Stimulated activated CD4-positive, alpha-beta T cell treated with anti-CD3 and anti-CD28 coated beads, Interleukin-15, amount 100 ng/mL, for 48 hours (primary cell): ENCODE measurements around the gene MSI2.
A peak's percentile ranks its signal among the peaks of the same experiment; 100 is the strongest.

ENCODE experiments used
- DNase-seq, 2 donors: peaks; one replicate each; pipeline ENCODE4 v3.0.0-alpha.2; 2020; ENCODE audit warnings: low read depth in 2 of 2

MSI2 gene

DNA sequence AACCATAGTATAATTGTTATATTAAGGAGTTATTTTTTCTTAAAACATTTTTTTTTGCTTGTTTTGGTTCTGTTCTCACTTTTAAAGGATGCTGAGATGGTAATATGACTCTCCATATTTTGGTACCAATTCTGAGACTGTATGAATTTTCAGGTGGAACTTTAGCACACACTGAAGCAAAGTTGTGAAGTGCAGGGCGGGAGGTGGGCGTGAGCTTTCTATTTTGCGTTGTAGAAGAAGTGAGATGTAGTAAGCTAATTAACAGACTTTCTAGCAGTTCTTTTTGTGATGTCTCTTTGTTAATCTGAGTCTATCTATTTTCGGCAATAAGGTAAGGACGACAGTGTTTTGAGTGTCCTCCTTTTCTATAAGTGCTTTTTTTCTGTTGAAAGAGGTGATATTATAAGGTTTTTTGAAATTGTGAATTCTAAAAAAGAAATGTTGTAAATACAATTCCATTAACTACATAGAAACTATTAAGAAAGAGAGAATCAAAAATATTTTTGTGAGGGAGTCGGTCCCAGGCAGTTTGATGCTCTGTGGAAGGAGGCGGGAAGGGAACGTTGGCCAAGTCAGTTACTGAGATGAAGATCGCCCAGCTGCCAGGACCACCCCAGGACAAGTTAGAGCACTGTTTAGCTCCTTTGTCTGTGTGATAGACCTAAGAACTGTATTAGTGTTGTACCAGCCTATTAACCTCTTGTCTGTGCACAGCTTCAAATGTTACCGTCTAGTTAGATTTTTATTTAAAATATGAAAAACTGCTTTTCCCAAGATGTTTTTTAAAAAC, 423.8 kb downstream of the MSI2 start:
- DNase-seq, result no peak

DNA sequence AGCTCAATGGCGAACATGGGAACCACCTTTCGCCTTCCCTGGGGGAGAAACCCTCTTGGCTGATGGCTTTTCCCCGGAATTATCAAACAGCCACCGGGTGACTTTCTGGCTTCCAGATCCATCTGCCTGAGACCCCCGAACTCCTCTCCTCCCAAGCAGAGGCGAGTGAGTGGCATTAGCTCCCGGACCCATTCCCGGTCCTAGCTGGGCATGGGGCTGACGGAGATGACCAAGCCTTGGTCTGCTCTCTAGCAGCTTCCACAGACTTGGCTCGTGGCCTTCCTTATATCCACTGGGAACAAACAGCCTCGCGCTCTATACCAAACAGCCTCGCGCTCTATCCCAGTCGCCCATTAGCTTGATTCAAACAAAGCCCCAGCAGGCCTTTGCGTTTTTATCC, 426.4 kb downstream of the MSI2 start:
- DNase-seq, result no peak

DNA sequence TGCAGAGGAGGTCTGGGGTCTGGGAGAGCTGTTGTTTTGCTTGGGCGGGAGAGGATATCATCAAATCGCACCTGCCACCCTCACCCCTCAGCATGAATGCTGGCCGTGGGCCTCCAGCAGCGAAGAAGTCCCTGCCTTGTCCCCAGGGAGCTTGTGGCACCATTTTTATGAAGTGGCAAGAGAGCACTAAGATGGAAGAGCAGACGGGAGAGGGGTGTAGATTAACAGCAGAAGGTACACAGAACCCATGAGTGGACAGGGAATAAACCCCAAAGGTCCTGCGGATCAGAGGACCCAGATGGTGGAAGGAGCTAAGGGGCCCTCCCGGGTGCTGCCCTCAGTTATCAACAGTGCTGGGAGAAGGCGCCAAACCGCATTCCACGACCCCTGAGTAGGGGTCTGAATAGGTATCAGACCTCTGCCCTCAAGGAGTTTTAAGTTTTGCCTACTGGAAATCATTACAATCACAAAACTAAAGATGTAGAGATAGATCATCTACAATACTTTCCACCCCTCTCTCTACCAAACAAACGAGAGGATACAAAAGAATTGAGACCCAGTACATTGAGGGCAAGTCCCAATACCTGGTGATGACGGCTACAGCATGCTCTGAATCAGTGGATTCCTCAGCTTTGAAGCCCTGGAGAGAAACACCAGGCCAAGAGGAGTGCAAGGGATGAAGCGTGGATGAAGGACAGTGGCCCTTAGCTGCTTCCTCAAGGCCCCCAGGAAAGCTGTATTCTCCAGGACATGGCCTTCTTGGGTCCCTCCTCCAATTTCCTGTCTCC, 428.6 kb downstream of the MSI2 start:
- DNase-seq, result no peak

DNA sequence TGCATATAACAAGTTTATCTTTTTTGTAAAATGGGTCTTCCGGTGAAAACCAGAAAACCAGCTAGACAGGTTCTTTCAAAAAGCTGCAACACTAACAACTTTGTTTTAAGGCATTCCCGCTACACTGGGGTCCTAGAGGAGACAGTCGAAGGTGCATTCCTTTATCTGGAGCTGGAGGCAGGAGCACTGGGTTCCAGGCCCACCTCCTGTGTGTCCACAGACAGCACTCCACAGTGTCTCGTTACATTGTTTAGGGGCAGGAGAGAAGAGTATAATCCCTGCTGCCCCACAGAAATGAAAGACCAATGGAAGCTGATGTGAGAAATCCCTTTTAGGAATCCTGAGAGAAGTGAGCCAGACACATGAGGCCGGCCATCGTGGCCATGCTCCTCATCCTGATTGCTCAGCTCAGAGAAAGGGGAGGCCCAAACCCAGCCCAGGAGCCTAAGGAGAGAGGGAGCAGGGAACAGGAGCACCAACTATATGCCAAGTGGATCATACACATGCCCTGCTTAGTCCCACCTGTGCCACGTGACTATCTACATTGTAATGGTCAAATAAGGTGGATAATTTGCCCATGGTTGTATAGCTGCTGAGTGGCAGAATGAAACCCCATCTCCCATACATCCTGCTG, 429.3 kb downstream of the MSI2 start:
- no peak for DNase-seq

DNA sequence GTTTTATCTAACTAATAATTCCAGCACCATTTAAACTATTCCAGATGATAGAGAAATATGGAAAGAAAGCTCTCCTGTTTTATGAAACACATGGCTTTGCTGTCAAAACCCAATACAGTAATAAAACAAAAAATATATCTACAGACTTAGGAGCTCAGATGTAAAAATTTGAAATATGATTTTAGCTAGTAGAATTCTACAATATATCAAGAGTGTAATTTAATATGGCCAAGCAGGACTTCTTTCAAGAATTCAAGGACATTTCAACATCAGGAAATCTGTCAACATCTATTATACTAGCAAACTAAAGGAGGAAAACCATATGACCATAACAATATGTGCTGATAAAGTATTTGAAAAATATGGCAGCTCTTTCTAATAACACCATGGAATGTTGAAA, 431.3 kb downstream of the MSI2 start:
- DNase-seq, result no peak

DNA sequence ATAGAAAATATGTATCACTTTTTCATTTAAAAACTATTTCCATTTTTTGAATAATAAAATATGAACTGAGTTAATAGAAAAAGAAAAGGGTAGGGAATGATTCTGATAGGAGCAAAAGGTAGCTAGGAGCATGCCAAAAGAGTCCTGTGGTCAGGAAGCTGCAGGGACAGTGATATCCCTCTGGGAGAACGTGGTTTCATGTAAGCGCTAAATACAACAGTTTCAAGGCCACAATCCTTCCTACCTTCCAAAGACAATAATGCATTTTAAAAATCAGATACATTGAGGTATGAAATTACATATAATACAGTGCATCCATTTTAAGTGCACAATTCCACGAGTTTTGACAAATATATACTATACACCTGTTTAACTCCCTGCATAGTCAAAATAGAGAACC, 432.9 kb downstream of the MSI2 start:
- DNase-seq, result no peak

DNA sequence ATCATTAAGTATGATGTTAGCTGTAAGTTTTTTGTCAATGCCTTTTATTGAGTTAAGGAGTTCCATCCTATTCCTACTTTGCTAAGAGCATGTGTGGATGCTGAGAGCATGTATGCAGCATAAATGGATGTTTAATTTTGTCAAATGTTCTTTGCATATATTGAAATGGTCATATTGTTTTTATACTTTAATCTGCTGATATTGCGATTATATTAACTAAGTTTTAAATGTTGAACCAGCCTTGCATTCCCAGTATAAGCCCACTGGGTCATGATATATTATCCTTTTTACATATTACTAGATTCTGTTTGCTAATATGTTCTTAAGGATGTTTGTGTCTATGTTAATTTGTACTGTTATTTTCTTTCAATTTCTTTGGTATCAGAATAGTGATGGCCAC, 435.6 kb downstream of the MSI2 start:
- DNase-seq, result no peak

DNA sequence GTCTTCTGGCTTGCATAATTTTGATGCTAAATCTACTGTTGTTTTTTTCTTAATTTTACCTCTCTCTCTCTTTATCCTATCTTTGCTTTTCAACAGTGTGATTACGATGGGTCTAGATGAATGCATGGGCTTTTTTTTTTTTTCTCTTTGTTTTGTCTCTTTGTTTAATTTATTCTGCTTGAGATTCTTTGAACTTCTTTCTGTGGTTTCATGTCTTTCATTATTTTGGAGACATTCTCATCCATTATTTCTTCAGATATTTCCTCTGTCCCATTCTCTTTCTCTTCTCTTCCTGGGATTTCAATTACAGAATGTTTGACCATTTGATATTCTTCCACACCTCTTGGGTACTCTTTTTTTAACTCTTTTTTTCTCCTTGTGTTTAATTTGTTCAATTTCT, 436.4 kb downstream of the MSI2 start:
- DNase-seq, result no peak

DNA sequence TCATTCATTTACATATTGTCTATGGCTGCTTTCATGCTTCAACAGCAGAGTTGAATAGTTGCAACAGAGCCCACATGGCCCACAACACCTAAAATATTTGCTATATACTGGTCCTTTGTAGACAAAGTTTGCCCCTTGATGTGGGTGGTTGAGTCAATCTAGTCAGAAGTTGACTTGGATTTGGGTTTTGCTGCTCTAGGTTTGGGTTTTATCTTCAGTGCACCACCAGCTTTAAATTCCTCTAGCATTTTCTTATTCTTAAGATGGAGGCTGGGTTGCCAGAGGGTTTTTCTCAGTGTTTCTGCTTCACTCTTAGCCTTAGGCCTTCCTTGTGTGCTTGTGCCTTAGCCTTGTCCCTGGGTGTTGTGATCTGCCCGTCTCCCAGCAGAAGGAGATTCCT, 437.7 kb downstream of the MSI2 start:
- DNase-seq, result no peak

DNA sequence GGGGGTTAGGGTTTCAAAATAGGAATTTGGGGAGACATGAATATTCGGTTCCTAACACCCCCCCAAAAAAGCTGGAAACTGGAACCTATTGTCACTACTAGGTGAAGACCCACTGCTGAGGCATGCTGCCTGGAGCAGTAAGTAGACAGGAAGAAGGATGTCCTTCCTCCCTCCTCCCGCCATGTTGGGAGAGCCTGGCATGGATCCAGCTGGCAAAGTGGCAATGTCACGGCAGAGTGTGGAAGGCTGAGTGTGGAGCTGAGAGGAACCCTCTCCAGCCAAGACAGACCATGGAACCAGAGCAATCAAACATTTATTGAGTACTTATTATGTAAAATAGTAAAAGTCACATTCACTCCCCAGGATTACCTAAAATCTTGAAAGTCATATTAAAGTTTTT, 439.7 kb downstream of the MSI2 start:
- DNase-seq, result no peak

DNA sequence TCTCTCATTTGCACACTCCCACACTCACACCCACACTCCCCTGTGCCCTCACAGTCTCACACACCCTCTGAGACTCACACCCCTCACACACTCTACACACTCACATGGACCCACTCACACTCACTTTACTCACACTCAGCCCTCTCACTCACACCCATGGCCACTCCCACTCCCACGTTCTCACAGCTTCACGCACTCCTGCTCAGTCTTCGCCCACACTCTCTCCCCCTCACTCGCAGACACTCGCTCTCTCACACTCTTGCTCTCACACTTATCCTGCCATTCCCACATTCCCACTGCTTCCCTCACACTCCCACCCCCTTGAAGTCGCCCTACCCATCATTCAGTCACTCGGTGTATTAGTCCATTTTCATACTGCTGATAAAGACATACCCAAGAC, 440.9 kb downstream of the MSI2 start:
- no peak for DNase-seq

DNA sequence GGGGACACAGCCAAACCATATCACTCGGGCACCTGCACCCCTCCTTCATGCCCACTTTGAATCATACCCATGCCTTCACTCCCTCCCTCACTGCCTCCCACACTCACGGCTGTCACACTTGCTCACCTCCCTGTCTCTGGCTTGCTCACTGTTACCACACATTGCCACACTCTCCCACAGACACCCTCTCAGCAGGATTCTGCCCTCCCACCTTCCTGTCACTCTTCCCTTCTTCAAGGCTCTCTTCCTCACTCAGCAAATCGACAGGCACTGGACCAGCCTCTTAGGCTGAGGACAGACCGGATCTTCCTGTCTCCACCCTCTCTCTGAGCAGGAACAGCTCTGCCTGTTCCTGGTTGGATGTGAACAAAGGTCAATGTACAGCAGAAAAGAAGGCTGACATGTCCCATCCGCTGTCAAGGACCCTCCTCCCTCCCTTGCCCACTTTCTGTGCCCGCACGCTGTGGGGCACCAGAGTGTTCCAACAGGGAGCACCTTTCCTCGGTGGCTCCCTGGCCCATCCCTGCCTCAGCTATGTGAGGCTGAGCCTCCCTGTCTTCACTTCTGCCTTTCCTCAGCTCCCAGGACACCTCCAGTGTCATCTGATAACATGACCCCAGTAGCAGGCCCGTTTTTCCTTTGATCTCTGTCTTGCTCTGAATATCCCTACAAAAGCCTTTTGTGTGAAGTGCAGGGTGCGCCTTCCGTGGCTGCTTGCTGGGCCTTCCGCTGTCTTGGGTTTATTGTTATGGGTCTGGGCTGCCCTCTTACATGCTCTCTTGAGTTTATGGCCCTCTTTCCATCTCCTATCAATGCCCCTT, 441.8 kb downstream of the MSI2 start:
- DNase-seq, result peak in 1 of 2 donors; percentile 14

DNA sequence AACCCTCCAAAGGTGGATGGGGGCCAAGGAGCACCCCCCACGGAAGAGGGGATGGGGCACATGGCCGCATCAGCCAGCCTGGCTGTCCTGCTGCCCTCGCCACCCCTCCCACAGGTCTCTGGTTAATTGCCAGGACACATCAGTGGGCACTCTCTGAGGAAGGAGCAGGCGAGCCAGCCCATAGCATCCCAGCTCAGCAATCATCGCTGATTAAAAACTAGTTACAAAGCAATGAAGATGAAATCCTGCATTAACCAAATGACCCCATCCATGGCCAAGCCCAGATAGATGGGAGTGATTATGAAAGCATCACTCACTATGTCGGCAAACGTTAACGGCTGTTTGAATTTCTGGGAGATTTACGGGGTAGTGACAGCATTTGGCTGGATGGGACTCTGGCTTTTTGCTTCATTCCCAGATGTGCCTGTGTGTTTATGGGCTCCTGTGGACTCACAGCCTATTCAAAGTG, 443.5 kb downstream of the MSI2 start:
- no peak for DNase-seq

DNA sequence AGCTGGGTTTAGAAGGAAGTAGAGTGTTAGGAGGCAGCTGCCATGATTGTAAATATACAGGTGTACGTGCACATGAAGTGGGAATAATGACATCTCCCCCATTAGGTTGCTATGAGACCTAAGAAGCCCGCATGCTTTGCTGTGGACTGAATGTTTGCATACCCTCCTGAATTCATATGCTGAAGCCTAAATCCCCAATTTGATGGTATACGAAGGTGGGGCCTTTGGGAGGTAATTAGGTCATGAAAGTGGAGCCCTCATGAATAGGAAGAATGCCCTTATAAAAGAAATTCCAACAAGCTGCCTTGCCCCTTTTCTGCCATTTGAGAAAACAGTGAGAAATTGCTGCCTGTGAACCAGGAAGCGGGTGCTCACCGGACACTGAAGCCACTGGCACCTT, 444.8 kb downstream of the MSI2 start:
- DNase-seq, result no peak

DNA sequence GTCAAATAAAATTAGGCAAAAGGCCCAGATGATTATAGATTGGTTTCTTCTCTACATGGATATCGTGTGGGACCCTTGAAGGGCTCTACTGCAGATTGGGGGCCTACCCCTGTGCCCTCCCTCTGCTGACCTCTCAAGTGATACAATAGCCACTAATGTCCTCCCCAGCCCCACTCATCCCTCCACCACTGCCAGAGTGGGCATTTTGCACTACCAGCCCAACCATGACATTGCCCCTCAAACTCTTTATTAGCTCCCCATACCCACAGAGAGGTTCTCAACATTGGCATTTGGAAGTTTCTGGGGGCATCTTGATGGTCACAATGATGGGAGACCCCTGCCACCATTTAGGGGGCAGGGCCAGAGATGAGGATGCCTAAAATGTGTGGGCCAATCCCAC, 446.9 kb downstream of the MSI2 start:
- DNase-seq, result no peak

DNA sequence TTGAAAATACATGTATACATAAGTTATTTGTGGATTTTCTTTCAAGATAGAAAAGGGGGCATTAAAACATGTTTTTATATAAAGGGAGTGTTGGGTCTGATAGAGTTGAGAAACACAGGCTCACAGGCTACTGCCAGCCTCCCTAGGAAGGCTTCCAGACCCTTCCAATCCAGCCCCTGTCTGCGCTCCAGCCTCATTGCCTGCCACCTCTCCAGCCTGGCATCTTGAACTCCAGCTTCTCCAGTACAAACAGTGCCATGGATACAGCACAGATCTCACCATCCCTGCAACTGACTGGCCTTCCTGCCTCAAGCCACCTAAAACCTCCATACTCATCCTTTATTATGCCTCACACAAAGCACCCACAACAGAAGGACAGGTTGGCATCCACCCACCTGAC, 448.1 kb downstream of the MSI2 start:
- no peak for DNase-seq

DNA sequence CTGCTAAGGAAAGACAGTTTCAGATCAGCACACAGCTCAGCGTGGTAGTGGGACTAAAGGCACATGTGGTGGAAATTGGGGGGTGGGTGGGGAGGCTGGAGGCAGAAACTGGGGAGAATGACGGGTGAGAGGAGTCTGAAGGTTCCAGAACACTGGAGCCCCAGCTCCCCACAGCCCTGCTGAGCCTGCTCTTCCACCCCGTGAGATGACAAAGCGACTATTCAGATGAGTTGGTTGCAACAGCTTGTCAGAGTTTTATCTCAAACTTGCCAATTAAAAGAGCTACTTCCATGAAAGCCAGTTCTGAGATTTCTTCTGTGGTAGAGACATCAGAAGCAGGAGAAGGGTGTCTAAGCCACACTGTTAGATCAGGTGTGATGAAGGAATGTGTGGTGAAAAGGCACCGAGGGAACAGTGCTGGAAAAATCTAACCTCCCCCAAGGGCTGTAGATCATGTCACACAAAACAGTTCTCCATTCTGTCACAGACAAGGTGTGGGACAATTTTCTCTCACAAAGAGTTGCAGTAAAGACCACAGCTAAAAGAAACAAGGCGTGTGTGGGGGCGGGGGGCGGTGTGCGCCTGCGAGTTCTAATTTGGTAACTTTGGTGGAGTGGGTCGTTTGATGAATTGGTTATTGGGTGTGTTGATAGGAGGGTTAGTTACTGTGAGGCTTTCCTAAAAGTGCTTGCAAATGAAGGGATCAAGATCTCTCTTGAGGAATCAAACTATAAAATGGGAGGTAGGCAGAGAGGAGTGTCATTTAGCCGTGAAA, 449.8 kb downstream of the MSI2 start:
- DNase-seq, result no peak

DNA sequence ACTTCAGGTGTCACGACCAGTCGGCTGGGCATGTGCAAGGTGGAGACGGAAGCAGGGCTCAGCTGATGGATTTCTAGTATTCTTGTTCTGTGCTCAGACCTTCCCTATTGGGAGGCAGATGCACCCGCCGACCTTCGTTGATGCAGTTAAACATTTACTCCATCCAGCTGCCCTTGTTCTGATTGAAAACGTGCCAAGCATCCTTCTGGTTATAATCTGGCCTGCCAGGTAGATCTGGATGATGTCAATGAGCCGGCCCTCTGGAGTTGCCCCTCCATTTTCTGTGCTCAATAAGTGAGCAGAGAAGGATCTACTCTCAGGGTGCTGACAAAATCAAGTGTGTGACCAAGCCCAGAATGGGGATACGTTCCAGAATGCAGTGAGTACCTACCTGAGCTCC, 450.4 kb downstream of the MSI2 start:
- DNase-seq, result no peak

DNA sequence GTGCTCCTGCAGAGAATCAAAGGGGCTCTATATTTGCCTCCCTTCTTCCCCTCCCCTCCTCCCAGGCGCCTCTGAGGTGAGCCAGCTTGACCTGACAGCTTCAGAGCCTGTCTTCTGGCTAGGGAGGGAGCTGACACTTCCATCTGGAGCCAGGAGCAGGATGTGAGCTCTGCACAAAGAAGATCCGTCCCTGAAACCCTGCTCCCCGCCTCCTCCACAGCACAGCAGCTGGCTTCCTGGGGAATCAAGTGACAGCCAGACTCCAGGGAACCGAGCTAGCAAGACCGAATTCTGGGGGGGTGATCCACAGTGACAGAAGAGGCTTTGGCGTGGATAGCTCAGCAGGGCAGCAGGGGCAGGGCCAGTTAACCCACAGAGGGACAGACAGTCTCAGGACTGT, 451.6 kb downstream of the MSI2 start:
- no peak for DNase-seq

DNA sequence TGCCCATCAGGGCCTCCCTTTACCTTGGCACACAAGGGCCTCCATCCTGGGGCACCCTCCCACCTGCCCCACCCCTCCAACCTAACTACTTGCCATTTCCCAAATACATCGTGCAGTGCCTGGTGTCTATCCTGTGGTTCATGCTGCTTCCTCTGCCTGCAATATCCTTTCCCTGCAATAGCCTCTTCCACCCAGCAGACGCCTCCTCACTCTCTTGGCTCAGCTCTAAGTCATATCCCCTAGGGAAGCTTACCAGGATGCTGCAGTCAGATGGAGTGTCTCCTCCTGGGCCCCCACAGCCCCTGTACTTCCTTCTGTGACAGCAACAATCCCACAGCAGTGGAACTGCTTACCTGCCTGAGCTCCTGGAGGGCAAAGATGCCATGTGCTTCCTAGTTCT, 452.1 kb downstream of the MSI2 start:
- no peak for DNase-seq

DNA sequence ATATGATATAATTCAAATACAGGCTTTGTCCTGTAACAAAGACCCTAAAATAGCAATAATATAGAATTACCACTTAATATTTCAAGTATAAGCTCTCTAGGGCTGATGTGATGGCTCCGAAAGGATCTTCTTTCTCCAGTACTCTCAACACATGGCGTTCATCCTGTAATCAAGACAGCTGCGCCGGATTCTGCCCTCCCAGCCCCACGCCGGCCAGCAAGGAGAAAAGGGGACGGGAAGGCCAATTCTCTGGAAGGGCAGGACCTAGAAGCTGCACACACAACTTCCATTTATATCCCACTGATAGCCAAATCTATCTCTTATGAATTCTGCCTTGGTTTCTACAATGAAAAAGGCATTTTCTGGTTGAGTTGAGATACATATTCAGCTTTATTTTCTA, 456.8 kb downstream of the MSI2 start:
- DNase-seq, result no peak
